ENCODE data around the gene FARP1. TPM values are rescaled to one million over a fixed set of nuclear protein-coding genes. Genes with fewer than 3 reads are reported as not detected.

The FARP1 gene
- total RNA-seq, 1 donor from 2014 or later: 14.7 TPM

DNA sequence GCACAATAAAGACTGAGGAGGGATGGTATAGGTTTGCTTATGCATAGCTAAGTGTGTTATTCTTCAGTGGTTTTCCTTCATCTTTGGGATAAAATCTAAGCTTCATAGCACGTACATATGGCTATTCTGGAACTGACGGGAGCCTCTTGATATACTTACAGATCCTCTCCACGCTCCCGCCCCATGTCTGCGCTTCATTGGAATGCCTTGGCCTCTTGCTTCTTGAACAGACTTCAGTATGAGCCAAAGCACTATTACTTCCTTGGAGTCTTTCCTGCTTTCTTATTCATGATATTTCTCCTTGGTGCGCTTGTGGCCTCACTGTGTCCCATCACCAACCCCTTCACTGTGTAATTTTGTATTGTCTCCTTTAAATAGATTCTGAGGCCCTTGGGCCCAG is 145.3 kb downstream of the FARP1 start:
- DNase-seq (ENCODE audit: missing footprints) (no peak), ATAC-seq (no peak)
- intact Hi-C loops (cut with DNase I): no loop called here

DNA sequence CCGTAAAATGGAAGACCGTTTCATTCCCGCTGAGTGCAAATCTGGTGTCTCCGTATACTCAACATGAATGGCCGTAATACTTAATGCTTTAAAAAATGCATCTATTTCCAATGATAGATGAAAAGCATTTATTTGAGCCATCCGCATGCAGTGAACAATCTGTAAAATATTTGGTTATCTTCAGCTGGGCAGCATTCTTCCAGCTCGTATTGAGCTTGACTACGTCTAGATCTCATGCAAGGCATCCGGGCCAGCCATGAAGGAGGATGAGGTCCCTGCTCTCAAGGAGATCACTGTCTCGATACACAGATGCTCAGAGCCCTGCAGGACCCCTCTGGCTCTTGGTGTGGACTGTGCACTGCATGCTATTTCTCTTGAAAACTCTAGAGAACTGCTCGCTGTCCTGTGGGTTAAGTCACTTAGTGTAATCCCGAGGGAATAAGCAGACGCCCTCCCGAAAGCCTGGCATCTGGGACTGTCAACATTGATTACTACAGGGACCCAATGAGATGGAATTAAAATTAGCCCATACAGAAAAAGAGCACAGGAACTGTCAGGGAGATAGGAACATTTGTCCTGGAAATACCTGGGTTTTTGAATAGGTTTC is 146.5 kb downstream of the FARP1 start:
- intact Hi-C loops (cut with DNase I): no loop called here
- ATAC-seq: no peak
- no peak for DNase-seq (ENCODE audit: missing footprints)

DNA sequence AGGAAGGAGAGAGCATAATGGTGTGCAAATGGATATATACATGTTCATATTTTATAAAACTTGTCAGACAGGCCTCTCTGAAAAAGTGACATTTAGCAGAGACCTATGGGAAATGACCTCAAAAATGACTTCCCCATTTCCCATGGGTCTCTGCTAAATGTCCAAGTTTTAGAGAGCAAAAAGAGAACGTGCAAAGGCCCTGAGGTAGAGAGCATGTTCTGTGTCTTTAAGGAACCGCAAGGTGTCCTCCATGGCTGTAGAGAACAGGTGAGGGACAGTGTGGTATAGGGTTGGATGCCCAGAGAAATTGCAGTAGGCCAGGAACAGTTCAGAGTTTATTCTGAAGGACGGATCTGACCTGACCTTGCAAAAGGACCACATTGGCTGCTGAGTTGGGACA is 147.4 kb downstream of the FARP1 start:
- DNase-seq (ENCODE audit: missing footprints) (no peak), ATAC-seq (no peak)
- intact Hi-C loops (cut with DNase I): no loop called here

DNA sequence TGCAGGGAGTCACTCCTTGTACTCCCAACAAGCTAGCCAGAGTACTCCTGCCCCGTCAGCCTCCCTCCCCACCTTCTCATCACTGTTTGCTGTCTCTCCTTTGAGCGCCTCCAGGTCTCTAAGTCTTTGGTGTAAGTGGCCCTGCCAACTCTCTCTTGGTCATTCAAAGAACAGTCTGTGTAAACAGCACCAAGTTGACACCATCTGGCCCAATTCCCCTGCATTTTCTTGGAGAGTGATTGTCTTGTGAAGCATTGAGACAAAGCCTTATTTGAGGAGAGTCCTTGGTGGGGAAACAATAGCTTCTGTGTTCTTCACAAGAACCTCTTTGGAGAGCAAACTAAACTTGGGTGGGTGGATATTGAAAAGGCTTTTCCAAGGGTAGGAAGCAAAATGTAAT is 148.8 kb downstream of the FARP1 start:
- DNase-seq (ENCODE audit: missing footprints) (no peak), ATAC-seq (no peak)
- intact Hi-C loops (cut with DNase I): no loop called here

DNA sequence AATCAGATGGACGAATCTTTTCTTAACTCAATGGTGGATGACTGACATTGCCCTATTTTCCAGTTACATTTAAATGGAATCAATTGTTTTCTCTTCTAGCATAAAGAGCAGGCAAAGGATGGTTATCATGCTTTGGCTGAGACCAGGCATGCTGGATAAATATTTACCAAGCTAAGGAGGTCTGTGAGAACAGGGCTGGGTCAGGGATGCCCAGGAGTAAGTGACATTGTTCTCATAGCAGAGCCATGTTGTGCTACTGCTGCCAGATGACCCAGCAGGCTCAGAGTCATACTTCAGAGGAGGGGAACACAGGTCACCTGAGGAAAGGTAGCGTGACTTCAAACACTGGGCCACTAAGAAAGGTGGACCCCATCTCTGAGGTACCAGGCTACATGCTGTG is 150.2 kb downstream of the FARP1 start:
- ATAC-seq: no peak
- DNase-seq (ENCODE audit: missing footprints): no peak
- intact Hi-C loops (cut with DNase I): no loop called here

DNA sequence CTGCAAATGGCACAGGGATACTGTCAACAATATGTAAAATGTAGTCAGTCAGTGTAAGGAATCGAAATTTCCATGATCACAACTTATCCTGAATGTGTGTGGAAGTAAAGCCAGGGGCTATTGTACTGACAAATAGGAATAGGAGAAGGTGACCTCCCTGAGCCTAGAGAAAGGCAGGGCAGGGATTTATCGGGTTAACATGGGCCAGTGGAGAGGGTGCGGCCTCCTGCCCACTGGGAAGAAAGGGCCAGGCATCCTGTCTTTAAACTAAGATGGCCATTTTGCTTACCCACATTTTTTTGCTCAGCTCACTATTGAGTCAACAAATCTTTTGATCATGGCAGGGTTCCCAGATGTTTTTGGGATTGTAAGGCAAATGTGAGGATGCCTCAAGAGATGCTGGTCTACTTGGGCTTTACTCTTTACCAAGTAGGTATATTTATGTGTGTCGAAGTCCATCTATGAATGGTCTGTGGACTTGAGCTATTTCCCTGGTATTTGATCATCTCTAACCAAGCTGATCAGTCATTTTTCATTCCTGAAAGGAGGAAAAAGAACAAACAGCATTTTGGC is 150.8 kb downstream of the FARP1 start:
- ATAC-seq (no peak), DNase-seq (ENCODE audit: missing footprints) (no peak)
- intact Hi-C loops (cut with DNase I): no loop called here

DNA sequence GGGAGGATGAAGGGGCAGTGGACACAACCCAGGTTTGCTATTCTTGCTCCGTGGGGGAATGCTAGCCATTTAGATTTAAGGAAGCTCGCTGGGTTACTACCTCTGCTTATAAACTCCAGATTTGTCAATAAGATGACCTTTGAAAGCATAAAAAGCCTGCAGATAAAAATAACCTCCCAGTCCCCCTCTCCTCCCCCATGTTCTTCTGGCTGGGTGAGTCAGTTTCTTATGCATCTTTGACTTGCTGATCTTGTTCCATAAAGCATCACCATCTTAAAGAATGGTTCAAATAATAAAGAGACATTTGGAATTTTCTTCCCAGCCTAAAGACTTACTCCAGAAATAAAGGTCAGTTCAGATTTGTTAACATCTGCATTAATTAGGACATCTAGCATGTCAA is 152.5 kb downstream of the FARP1 start:
- ATAC-seq (no peak), DNase-seq (ENCODE audit: missing footprints) (no peak)
- intact Hi-C loops (cut with DNase I): no loop called here

DNA sequence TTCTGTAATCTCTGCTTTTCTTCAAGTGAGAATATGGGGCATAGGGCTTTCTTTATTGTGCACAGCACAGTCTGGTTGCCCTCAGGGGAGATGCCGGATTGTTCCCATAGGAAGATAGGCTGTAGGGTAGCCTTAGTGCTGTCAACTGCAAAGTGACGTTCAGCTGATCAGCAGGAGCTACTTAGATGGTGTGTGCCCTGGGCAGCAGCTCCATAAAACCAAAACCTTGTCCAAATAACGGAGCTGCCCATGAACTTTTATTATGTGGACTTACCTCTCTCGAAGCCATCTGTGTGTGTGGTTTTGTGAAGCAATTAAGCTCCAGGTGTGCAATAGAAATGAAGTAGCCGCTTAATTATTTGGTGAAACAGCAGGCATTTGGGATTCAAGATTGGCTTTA is 154.2 kb downstream of the FARP1 start:
- ATAC-seq (no peak), DNase-seq (ENCODE audit: missing footprints) (no peak)
- intact Hi-C loops (cut with DNase I): no loop called here

DNA sequence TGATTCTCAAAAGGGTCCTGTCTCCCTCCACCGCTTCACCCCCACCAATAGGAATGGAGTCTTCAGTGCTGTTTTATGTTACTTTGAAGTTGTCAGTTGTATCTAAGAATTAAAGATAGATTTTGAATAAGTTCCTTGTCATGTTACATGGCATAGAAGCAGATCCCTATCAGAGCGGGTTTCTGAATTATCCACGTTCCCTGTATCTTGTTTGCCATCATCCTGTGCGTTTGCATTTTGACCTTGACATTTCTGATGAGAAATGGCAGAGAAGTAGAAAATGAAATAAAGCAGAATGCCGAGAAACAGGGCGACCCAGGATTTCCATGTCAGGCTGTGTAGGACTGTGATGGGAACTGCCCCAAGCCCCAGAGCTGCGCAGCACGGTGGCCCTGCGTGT is 154.9 kb downstream of the FARP1 start:
- ATAC-seq (no peak), DNase-seq (ENCODE audit: missing footprints) (no peak)
- intact Hi-C loops (cut with DNase I): no loop called here

DNA sequence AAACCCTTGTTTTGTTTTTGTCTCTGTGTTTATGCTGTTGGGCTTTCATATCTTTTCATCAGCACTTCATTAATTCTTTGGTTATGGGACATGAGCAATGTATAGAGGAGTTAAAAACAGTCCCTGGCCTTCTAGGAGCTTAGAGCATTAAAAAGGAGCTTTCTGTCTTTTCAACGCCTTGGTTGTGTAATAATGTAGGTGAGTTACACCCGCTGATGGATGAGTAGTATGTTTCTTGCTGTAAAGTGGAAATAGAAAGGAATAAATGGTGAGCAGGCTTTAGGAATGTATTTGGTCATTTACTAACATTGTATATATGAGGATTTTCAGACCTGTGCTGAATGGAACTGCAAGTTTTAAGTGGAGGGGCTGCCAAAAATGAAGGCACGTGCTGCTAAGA is 155.7 kb downstream of the FARP1 start:
- ATAC-seq (no peak), DNase-seq (ENCODE audit: missing footprints) (no peak)
- intact Hi-C loops (cut with DNase I): no loop called here

DNA sequence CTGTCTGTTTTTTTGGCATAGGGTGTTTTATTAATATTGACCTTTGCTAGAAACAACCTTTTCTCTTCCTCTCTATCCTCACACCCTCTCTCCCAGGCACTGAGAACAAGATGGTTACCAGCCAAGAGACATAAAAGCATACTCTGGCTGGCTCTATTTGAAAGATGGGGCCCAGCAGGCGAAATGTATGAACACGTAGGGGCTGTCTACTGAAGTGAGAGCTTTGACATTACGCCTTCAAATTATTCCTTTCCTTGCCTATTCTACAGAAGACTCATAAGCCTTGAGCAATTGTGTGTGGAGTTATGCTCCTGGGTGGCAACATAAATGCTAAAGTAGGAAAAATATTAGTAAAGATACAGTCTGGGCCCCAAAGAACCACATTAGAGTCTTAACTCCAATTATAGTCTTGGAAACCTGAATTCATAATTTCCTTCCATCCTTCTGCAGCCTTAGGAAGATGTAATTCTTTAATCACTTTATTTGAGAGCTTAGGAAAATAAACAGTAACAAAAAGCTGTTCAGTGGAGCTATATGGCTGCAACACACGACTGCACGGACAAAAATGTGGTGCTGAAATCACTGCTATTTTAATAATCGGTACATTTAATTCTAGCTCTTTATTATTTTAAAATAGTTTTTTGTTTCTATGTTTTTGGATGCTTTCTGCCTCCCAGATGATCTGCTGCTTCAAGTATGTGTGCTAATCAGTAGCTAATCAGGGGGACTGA is 156.5 kb downstream of the FARP1 start:
- DNase-seq (ENCODE audit: missing footprints) (no peak), ATAC-seq (no peak)
- intact Hi-C loops (cut with DNase I): no loop called here

DNA sequence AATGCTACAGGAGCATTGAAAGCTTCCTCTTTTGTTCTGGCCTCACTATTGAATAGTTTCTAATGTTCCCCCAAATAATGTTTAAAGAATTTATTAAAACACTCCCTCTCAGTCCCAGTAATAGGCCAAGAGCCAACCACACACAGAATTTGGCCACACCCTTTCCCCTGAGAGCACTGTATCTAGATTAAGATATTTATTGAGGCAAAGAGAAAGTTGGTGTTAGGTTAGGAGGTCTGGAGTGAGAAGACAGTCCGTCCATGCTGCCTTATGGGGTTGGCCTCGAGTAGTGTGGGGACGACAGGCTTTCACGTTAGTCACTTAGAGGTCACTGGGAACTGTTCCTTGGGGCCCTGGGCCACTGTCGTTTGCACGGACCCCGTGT is 157.1 kb downstream of the FARP1 start:
- peak; percentile 31 for ATAC-seq
- intact Hi-C loops (cut with DNase I): no loop called here
- no peak for DNase-seq (ENCODE audit: missing footprints)

DNA sequence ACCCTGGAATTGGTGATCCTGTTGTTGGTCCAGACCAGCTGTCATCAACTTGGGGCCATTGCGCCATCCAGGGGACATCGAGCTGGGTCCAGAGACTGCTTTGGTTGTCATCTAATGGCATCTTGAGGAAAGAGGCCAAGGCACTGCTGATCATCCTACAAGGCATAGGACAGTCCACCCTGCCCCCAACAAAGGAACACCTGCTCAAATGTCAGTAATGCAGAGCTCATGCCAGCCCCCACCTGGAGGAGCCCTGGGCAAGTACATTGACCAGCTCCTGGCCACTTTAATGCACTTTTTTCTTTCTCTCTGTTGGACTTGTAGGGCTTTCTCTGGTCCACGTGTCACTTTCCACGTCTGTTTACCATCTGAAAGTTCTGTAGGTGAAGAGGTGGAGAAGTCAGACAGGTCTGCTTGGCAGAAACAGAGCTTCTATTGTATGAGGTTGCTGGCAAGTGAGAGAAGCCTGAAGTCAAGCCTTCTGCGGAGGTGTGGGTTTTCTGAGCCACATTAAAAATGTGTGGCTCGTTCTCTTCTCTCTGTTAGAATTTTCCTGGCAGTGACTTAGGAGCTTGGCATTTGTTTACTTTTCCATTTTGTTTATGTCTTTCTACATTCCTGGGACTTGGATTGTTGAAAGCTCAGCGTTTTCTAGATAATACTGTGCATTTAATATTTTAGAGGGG is 158.2 kb downstream of the FARP1 start:
- DNase-seq (ENCODE audit: missing footprints): no peak
- no peak for ATAC-seq

DNA sequence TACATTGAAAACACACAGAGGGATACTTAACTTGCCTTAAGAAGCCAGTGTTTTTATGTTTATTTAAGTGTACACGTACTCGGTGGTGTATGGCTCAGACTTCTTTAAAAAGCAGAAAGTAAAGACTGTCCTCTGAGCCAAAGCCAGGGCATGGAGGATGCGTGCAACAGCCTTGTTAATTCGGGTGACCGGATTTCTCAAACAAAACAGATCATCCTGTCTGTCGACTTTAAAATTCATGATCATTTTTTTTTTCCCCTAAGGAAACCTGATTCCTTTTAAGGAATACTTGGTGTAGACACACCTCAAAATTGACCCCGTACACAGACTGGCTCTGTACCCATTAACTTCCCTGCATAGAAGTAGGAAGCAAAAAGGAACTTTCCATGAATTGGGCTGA is 158.8 kb downstream of the FARP1 start:
- intact Hi-C loops (cut with DNase I): no loop called here
- DNase-seq (ENCODE audit: missing footprints): no peak
- no peak for ATAC-seq

More for the DNA sequence above, 158.2 kb downstream of the FARP1 start:
- intact Hi-C loops (cut with DNase I): no loop called here

DNA sequence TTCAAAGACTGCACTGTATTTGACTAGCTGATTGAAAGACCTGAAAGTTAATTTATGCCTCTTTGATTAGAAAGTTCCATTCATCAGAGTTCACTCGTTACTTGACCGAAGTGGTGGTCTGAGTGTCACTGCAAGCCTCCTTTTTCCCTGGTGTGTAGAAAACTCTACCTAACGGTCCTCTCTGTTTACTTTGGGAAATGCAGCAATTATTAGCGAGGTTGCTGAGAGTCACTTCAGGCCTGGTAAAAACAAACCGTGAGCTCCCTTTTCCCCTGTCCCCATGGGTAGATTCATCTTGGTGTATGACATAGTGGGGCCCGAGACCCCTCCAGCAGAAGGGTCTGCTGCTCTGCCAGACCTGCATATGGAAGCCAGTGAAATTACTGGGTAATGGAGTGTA is 161.0 kb downstream of the FARP1 start:
- no peak for ATAC-seq
- no peak for DNase-seq (ENCODE audit: missing footprints)

DNA sequence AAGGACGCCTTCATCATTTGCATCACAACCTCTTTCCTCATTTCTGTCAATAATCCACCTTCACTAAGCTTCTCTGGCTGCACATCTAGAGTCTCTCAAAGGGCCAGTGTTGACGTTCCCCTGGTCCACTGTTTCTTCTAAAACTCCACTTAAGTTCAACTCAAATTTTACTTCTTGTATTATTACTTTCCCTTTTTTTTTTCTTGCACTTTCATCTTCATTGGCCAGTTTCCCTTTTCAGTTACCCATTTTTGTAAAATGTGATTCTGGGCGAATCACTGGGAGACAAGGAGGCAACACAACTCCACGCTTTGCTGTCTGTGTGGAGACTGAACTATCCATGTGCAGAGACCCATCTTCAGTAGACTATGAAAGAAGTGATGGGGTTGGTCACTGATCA is 162.8 kb downstream of the FARP1 start:
- ATAC-seq: no peak
- no peak for DNase-seq (ENCODE audit: missing footprints)
- intact Hi-C loops (cut with DNase I): no loop called here

More for the DNA sequence above, 161.0 kb downstream of the FARP1 start:
- intact Hi-C loops (cut with DNase I): no loop called here

DNA sequence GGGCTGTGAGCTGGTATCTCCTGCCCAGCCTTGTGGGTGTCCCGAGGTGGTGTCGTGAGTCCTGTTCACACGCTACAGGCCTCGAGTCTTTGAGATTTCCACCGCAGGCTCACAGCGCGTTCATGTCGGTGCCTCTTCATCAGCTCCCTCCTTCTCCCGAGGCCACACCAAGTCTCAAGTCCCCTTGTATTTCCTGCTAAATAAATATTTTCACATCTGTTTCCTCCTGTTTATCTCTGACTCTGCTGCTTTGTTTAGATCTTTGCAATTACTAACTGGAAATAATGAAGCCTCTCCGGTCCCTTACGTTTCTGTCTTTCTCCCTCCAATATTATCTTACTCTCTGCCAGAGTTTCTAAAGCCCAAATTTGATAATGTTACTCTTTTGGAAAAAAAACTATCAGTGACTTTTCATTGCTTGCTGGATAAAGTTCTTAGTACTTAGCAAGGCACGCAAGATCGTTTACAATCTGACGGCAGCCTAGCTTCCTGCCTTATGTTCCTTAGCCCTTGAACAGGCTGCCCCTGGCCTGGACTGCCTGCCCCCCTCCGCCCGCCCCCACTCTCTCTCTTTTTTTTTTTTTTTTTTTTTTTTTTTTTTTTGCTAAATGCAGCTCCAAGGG is 164.7 kb downstream of the FARP1 start:
- DNase-seq (ENCODE audit: missing footprints): no peak
- intact Hi-C loops (cut with DNase I): no loop called here
- peak; percentile 68 for ATAC-seq

DNA sequence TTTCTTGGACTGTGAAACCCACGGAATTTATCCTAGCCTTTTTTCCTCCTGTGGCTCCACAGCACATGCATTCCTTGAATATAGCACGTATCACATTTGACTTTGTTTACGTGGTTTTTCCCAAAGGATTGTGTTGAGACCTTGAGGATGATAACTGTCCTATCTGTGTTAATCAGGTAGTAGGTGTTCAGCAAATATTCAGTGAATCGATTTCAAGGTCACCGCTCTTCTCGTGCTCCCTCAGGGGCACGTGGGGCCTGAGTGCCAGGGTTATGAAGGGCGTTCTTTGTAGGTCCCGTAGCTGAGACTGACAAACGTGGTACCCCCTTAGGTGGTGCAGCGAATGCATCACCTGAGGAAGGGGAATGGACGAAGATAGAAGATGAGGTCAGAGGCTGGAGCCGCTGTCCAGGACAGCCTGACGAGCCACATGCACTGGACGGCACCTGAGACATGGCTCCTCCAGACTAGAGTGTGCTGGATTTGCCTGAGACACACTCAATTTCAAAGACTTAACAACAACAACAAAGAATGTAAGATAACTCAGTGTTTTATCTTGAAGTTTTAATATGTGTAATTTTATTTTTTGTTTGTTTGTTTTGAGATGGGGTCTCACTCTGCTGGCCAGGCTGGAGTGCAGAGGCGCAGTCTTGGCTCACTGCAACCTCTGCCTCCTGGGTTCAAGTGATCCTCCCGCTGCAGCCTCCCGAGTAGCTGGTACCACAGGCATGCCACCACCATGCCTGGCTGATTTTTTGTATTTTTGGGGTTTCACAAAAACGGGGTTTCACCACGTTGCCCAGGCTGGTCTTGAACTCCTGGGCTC is 165.4 kb downstream of the FARP1 start:
- no peak for DNase-seq (ENCODE audit: missing footprints)
- ATAC-seq: no peak
- intact Hi-C loops (cut with DNase I): no loop called here
